ENCODE results near the gene SGCD.

SGCD gene

GRCh38 chr5:156444753-156445291, 117.9 kb downstream of the SGCD start:
- H3K4me2 ChIP-seq (ENCODE audit: low read length): no peak overlapping the region
- no peaks in the 10 kb centered on the region for H3K36me3 ChIP-seq (ENCODE audit: control insufficient read depth, insufficient read depth, low read length)
- no peak overlapping the region for H2BK120ac ChIP-seq (ENCODE audit: low read depth, low read length)
- no peak overlapping the region for H2BK5ac ChIP-seq (ENCODE audit: low read length)
- no peak overlapping the region for H4K8ac ChIP-seq (ENCODE audit: low read depth, low read length)
- H2AK5ac ChIP-seq (ENCODE audit: low read length): no peak overlapping the region
- H3K23ac ChIP-seq (ENCODE audit: low read length): no peak overlapping the region
- no CpG with 5 or more reads among the region's 3 CpGs for WGBS (ENCODE audit: extremely low coverage, insufficient coverage, low lambda C conversion rate)
- H3K27ac ChIP-seq (ENCODE audit: low read depth, low read length): no peak overlapping the region
- H2BK15ac ChIP-seq (replicated peaks; ENCODE audit: low read depth): no peak overlapping the region
- H3K56ac ChIP-seq (ENCODE audit: low read length): no peak overlapping the region
- no peaks in the 10 kb centered on the region for H3K27me3 ChIP-seq (ENCODE audit: insufficient read depth, low read length, poor library complexity)
- no peak overlapping the region for H4K5ac ChIP-seq (ENCODE audit: low read length)
- H3K4me1 ChIP-seq (ENCODE audit: control insufficient read depth, low read depth, low read length): no peaks in the 10 kb centered on the region
- H3K4me3 ChIP-seq (ENCODE audit: low read length): no peak overlapping the region
- H3K4ac ChIP-seq (ENCODE audit: low read depth, low read length): no peak overlapping the region
- H3K9ac ChIP-seq (ENCODE audit: low read length): no peak overlapping the region
- no peak for DNase-seq
- H3K79me2 ChIP-seq (ENCODE audit: control insufficient read depth, insufficient read depth, low read length): no peaks in the 10 kb centered on the region
- no peaks in the 10 kb centered on the region for H3K79me1 ChIP-seq (ENCODE audit: low read length)
- no peak overlapping the region for H3K18ac ChIP-seq (ENCODE audit: low read length)

DNA sequence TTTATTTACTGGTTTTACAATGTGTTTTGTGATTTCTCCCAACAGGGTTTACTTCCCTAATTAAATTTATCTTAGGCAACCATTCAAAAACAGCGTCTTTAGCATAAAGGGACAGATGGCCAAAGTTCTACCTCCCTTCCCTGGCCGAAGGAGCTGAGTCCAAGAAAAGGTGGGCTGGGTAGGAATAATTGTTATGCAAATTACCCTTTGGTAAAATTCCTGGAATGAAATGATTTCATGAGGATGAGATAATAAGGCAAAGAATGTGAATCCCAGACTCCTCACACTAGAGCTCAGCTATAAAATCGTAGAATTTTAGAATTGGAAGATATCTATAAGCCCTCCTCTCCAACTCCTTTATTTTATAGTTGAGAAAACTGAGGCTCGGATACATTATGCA, 119.6 kb downstream of the SGCD start:
- DNase-seq: no peak
- Histone ChIP-seq H3K23ac (ENCODE audit: low read length) (no peak overlapping the region), H2BK5ac (ENCODE audit: low read length) (no peak overlapping the region), H3K9ac (ENCODE audit: low read length) (no peak overlapping the region), H3K4me1 (ENCODE audit: control insufficient read depth, low read depth, low read length) (no peaks in the 10 kb centered on the region), H3K4ac (ENCODE audit: low read depth, low read length) (no peak overlapping the region), H4K5ac (ENCODE audit: low read length) (no peak overlapping the region), H3K36me3 (ENCODE audit: control insufficient read depth, insufficient read depth, low read length) (no peaks in the 10 kb centered on the region), H2BK120ac (ENCODE audit: low read depth, low read length) (no peak overlapping the region), H3K56ac (ENCODE audit: low read length) (no peak overlapping the region), H3K79me1 (ENCODE audit: low read length) (no peaks in the 10 kb centered on the region), H3K27ac (ENCODE audit: low read depth, low read length) (no peak overlapping the region), H3K4me2 (ENCODE audit: low read length) (no peak overlapping the region), H3K27me3 (ENCODE audit: insufficient read depth, low read length, poor library complexity) (no peaks in the 10 kb centered on the region), H3K4me3 (ENCODE audit: low read length) (no peak overlapping the region), H2AK5ac (ENCODE audit: low read length) (no peak overlapping the region), H2BK15ac (replicated peaks; ENCODE audit: low read depth) (no peak overlapping the region), H3K18ac (ENCODE audit: low read length) (no peak overlapping the region), H3K79me2 (ENCODE audit: control insufficient read depth, insufficient read depth, low read length) (no peaks in the 10 kb centered on the region), H4K8ac (ENCODE audit: low read depth, low read length) (no peak overlapping the region)
- no CpG with 5 or more reads among the region's 4 CpGs for WGBS (ENCODE audit: extremely low coverage, insufficient coverage, low lambda C conversion rate)

DNA sequence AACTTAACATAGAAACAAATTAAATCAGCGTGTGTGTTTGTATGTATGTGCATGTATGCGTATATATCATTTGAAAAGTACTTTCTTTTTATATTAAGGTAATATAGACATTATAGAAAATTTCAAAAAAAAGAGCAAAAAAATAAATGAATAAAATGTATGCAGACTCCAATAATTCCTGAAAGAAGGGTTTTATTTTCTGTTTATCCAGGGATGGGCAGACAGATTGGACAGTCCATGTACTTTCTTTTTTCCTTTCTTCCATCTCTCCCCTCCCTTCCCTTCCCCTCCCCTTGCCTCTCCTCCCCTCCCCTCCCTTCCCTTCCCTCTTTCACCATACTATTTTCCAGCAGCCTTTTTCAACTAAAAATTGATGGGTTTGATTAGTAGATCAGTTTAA, 123.8 kb downstream of the SGCD start:
- Histone ChIP-seq H3K4ac (ENCODE audit: low read depth, low read length) (no peak overlapping the region), H3K56ac (ENCODE audit: low read length) (no peak overlapping the region), H3K79me1 (ENCODE audit: low read length) (no peaks in the 10 kb centered on the region), H3K27ac (ENCODE audit: low read depth, low read length) (no peak overlapping the region), H3K23ac (ENCODE audit: low read length) (no peak overlapping the region), H2BK5ac (ENCODE audit: low read length) (no peak overlapping the region), H2BK120ac (ENCODE audit: low read depth, low read length) (no peak overlapping the region), H3K9ac (ENCODE audit: low read length) (no peak overlapping the region), H3K4me3 (ENCODE audit: low read length) (no peak overlapping the region), H3K4me1 (ENCODE audit: control insufficient read depth, low read depth, low read length) (no peaks in the 10 kb centered on the region), H3K4me2 (ENCODE audit: low read length) (no peak overlapping the region), H2AK5ac (ENCODE audit: low read length) (no peak overlapping the region), H3K79me2 (ENCODE audit: control insufficient read depth, insufficient read depth, low read length) (no peaks in the 10 kb centered on the region), H4K5ac (ENCODE audit: low read length) (no peak overlapping the region), H2BK15ac (replicated peaks; ENCODE audit: low read depth) (no peak overlapping the region), H3K18ac (ENCODE audit: low read length) (no peak overlapping the region), H4K8ac (ENCODE audit: low read depth, low read length) (no peak overlapping the region), H3K27me3 (ENCODE audit: insufficient read depth, low read length, poor library complexity) (no peaks in the 10 kb centered on the region), H3K36me3 (ENCODE audit: control insufficient read depth, insufficient read depth, low read length) (no peaks in the 10 kb centered on the region)
- WGBS (ENCODE audit: extremely low coverage, insufficient coverage, low lambda C conversion rate): no CpG with 5 or more reads among the region's 2 CpGs
- no peak for DNase-seq

GRCh38 chr5:156451505-156451904, 124.5 kb downstream of the SGCD start:
- WGBS (ENCODE audit: extremely low coverage, insufficient coverage, low lambda C conversion rate): no CpG with 5 or more reads among the region's 1 CpG
- H3K27me3 ChIP-seq (ENCODE audit: insufficient read depth, low read length, poor library complexity): no peaks in the 10 kb centered on the region
- H2AK5ac ChIP-seq (ENCODE audit: low read length): no peak overlapping the region
- H3K79me2 ChIP-seq (ENCODE audit: control insufficient read depth, insufficient read depth, low read length): no peaks in the 10 kb centered on the region
- no peak overlapping the region for H3K9ac ChIP-seq (ENCODE audit: low read length)
- H3K4me3 ChIP-seq (ENCODE audit: low read length): no peak overlapping the region
- no peaks in the 10 kb centered on the region for H3K79me1 ChIP-seq (ENCODE audit: low read length)
- H3K18ac ChIP-seq (ENCODE audit: low read length): no peak overlapping the region
- no peak overlapping the region for H3K23ac ChIP-seq (ENCODE audit: low read length)
- H2BK120ac ChIP-seq (ENCODE audit: low read depth, low read length): no peak overlapping the region
- DNase-seq: no peak
- no peak overlapping the region for H4K8ac ChIP-seq (ENCODE audit: low read depth, low read length)
- no peak overlapping the region for H3K27ac ChIP-seq (ENCODE audit: low read depth, low read length)
- H3K56ac ChIP-seq (ENCODE audit: low read length): no peak overlapping the region
- H3K4ac ChIP-seq (ENCODE audit: low read depth, low read length): no peak overlapping the region
- no peak overlapping the region for H4K5ac ChIP-seq (ENCODE audit: low read length)
- H3K4me2 ChIP-seq (ENCODE audit: low read length): no peak overlapping the region
- H3K36me3 ChIP-seq (ENCODE audit: control insufficient read depth, insufficient read depth, low read length): no peaks in the 10 kb centered on the region
- H2BK15ac ChIP-seq (replicated peaks; ENCODE audit: low read depth): no peak overlapping the region
- no peaks in the 10 kb centered on the region for H3K4me1 ChIP-seq (ENCODE audit: control insufficient read depth, low read depth, low read length)
- H2BK5ac ChIP-seq (ENCODE audit: low read length): no peak overlapping the region

- Histone ChIP-seq H4K5ac (ENCODE audit: low read length) (no peak overlapping the region), H3K79me1 (ENCODE audit: low read length) (no peaks in the 10 kb centered on the region), H3K27me3 (ENCODE audit: insufficient read depth, low read length, poor library complexity) (no peaks in the 10 kb centered on the region), H3K4me1 (ENCODE audit: control insufficient read depth, low read depth, low read length) (no peaks in the 10 kb centered on the region), H3K9ac (ENCODE audit: low read length) (no peak overlapping the region), H3K23ac (ENCODE audit: low read length) (no peak overlapping the region), H2BK120ac (ENCODE audit: low read depth, low read length) (no peak overlapping the region), H4K8ac (ENCODE audit: low read depth, low read length) (no peak overlapping the region), H3K4me3 (ENCODE audit: low read length) (no peak overlapping the region), H2AK5ac (ENCODE audit: low read length) (no peak overlapping the region), H2BK5ac (ENCODE audit: low read length) (no peak overlapping the region), H3K18ac (ENCODE audit: low read length) (no peak overlapping the region), H3K27ac (ENCODE audit: low read depth, low read length) (no peak overlapping the region), H3K4me2 (ENCODE audit: low read length) (no peak overlapping the region), H3K4ac (ENCODE audit: low read depth, low read length) (no peak overlapping the region), H2BK15ac (replicated peaks; ENCODE audit: low read depth) (no peak overlapping the region), H3K56ac (ENCODE audit: low read length) (no peak overlapping the region), H3K79me2 (ENCODE audit: control insufficient read depth, insufficient read depth, low read length) (no peaks in the 10 kb centered on the region), H3K36me3 (ENCODE audit: control insufficient read depth, insufficient read depth, low read length) (no peaks in the 10 kb centered on the region)
- DNase-seq: no peak
Observed at GRCh38 chr5:156456857-156457256, 129.9 kb downstream of the SGCD start.

GRCh38 chr5:156459812-156460385, 132.9 kb downstream of the SGCD start:
- no CpG with 5 or more reads among the region's 1 CpG for WGBS (ENCODE audit: extremely low coverage, insufficient coverage, low lambda C conversion rate)
- Histone ChIP-seq H4K8ac (ENCODE audit: low read depth, low read length) (no peak overlapping the region), H3K9ac (ENCODE audit: low read length) (no peak overlapping the region), H3K18ac (ENCODE audit: low read length) (no peak overlapping the region), H3K27ac (ENCODE audit: low read depth, low read length) (no peak overlapping the region), H3K4me3 (ENCODE audit: low read length) (no peak overlapping the region), H3K4me2 (ENCODE audit: low read length) (no peak overlapping the region), H2BK5ac (ENCODE audit: low read length) (no peak overlapping the region), H3K23ac (ENCODE audit: low read length) (no peak overlapping the region), H3K79me2 (ENCODE audit: control insufficient read depth, insufficient read depth, low read length) (no peaks in the 10 kb centered on the region), H4K5ac (ENCODE audit: low read length) (no peak overlapping the region), H3K4ac (ENCODE audit: low read depth, low read length) (no peak overlapping the region), H3K56ac (ENCODE audit: low read length) (no peak overlapping the region), H2BK15ac (replicated peaks; ENCODE audit: low read depth) (no peak overlapping the region), H2AK5ac (ENCODE audit: low read length) (no peak overlapping the region), H3K27me3 (ENCODE audit: insufficient read depth, low read length, poor library complexity) (no peaks in the 10 kb centered on the region), H3K79me1 (ENCODE audit: low read length) (no peaks in the 10 kb centered on the region), H3K4me1 (ENCODE audit: control insufficient read depth, low read depth, low read length) (no peaks in the 10 kb centered on the region), H2BK120ac (ENCODE audit: low read depth, low read length) (no peak overlapping the region), H3K36me3 (ENCODE audit: control insufficient read depth, insufficient read depth, low read length) (no peaks in the 10 kb centered on the region)
- no peak for DNase-seq
